ENCODE data around the gene RNU1-3.
"Not testable (repeated sequence)": the region's sequence is repeated elsewhere in the genome, so short reads cannot be mapped to it uniquely, and the experiment has no call there.

RNU1-3 gene

DNA sequence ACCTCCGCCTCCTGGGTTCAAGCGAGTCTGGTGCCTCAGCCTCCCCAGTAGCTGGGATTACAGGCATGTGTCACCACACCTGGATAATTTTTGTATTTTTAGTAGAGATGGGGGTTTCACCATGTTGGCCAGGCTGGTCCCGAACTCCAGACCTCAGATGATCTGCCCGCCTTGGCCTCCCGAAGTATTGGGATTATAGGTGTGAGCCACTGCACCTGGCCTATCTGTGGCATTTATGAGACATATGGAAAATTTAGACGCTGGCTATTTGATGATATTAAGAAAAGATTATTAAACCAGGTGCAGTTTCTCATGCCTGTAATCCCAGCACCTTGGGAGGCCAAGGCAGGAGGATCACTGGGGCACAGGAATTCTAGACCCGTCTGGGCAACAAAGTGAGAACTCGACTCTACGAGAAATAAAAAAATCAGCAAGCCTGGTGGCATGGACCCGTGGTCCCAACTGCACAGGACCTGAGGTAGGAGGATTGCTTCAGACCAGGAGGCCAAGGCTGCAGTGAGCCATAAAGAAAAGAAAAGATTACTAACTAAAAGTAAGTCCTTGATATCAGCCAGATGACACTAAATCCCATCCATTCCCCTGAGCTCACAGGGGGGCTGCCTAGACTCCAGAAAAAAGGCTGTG lies 30.1 kb downstream of the RNU1-3 start:
- not testable (repeated sequence) for FAIRE-seq

DNA sequence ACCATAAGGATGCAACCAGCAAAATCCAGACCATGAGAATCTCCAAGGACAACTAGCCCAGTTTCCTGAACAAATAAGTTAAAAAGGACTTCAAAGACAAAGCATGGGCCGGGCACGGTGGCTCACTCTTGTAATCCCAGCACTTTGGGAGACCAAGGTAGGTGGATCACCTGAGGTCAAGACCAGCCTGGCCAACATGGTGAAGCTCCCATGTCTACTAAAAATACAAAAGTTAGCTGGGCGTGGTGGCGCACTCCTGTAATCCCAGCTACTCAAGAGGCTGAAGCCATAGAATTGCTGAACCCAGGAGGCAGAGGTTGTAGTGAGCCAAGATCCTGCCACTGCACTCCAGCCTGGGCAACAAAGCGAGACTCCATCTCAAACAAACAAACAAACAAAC lies 30.8 kb downstream of the RNU1-3 start:
- FAIRE-seq = not testable (repeated sequence)

DNA sequence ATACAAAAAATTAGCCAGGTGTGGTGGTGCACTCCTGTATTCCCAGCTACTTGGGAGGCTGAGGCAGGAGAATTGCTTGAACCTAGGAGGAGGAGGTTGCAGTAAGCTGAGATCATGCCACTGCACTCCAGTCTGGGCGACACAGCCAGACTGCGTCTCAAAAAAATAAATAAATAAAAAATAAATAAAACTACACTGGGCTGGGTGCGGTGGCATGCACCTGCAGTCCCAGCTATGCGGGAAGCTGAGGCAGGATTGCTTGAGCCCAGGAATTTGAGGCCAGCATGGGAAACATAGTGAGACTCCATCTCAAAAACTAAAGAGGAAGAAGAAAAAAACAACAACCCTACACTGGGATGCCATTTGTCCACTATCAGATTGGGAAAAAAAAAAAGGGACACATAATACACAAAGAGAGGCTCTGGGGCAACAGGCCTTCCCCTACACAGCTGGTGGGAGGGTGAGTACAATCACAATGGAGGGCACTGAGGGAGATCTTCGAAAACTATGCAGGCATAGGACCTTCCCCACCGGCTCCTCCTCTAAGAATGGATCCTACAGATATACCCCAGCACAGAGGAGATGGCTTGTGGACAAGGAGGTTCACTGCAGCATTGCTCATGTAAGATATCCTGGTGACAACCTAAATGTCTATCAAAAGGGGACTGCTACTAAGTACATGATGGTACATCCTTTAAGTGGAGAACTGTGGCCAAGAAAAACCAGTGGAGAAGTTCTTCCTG lies 33.0 kb downstream of the RNU1-3 start:
- FAIRE-seq = not testable (repeated sequence)

DNA sequence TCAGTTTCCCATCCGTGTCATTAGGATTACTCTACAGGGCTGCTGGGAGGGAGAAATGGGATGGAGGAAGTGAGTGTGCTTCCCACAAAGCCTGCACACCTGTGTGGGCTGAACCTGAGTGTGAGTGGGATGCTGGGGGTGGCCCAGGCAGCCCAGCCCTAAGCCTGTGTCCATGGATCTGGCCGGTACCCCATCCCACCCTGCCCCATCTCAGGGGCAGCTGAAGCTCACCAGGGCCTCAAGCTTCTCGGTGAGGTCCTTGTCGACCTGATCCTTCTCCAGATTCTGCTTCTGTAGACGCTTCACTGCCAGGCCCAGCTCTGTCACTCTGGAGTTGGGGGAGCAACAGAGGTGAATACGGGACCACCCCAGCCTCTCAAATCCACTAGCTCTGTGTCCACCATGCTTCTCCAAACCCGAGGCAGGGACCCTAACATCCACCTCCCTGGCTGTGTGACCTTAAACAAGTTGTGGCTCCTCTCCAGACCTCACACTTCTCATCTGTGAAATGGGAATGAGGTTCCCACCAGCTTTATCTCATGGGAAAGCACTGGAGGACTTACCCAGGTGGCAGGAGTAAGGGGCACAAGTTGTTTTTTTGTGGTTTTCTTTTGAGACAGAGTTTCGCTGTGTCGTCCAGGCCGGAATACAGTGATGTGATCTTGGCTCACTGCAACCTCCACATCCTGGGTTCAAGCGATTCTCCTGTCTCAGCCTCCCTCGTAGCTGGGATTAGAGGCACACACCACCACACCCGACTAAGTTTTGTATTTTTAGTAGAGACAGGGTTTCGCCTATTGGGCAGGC lies 34.5 kb downstream of the RNU1-3 start:
- FAIRE-seq = not testable (repeated sequence)

DNA sequence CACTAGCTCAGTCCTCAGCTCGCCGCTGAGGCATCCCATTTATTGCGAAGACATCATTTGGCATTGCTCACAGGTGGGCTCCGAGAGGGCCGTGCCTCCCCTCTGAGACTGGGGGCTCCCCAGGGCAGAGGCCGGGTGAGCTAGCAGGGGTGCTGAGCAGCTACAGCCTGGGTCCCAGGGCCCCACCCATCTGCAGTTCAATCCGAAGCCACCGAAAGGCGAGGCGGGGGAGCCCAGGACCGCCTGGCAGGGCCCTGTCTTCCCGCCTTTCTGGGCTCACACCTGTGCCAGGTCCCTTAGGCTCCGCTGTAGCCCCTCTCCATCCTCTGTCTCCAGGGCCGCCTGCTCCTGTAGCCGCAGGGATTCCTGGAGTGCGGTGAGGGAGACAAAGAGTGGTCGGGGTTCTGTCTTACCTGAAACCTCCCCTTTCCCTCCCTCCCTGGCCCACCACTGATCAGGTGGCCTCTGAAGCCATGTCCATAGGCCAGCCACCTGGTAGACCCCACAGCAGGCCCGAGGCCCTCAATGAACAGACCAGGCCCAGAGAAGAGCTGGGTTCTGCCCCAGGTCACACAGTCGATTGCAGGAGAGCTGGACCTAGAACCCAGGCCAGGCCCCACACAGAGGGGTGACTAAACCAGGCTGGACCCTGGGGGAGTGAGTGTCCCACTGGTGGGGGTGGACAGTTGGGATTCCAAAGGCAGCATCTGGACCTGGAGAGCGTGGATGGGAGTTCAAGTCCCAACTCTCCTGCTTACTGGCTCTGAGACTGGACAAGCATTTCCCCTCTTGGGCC lies 35.3 kb downstream of the RNU1-3 start:
- FAIRE-seq = no peak

DNA sequence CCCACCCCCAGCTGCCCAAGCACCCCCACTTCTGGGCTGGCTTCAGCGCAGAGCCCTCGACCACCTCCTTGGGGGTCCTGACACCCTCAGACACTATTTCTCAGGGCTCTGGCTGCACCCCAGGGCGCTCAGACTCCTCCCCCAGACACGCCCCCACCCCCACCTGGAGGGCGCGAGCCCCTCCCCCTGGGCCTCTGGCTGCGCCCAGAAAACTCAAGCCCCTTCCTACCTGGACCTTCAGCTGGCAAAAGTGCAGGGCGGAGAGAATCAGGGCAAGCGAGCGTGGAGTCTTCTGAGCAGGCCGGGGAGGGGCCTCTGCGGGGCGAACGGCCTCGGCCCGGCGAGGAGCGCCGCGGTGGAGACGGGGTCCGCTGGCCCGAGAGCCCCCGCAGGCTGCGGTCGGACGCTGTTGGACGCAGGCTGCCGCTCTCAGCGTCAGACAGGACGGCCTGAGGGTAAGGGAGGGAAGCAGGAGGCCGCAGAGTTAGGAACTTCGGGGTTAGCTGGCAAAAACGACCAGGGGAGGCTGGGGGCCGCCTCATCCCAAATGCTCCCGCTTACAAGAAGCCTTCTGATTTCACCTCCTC lies 36.0 kb downstream of the RNU1-3 start:
- no peak for FAIRE-seq

DNA sequence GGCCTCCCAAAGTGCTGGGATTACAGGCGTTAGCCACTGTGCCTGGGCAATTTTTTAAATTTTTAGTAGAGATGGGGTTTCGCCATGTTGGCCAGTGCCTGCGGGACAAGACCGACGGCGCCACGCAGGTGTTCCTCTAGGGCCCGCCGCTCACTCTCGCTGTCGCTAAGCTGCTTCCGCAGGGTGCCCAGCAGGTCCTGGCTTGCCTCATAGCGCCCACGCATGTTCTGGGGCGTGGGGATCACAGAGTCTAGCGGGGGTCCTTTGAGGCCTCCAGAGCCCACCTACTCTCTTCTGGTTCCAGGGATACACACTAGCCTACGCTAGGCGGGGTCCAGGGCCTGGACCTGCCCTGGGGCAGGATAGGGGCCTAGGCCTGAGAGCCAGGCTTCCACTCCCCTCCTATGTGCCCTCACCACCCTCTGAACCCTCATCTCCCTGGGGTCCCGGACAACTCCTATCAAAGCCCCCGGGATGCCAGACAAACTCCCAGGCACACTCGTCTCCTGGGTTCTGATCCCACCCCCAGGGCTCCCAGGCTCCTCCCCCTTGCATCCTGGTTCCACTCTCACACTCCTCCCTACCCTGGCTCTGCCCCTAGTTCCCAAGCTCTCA lies 36.7 kb downstream of the RNU1-3 start:
- FAIRE-seq = not testable (repeated sequence)

DNA sequence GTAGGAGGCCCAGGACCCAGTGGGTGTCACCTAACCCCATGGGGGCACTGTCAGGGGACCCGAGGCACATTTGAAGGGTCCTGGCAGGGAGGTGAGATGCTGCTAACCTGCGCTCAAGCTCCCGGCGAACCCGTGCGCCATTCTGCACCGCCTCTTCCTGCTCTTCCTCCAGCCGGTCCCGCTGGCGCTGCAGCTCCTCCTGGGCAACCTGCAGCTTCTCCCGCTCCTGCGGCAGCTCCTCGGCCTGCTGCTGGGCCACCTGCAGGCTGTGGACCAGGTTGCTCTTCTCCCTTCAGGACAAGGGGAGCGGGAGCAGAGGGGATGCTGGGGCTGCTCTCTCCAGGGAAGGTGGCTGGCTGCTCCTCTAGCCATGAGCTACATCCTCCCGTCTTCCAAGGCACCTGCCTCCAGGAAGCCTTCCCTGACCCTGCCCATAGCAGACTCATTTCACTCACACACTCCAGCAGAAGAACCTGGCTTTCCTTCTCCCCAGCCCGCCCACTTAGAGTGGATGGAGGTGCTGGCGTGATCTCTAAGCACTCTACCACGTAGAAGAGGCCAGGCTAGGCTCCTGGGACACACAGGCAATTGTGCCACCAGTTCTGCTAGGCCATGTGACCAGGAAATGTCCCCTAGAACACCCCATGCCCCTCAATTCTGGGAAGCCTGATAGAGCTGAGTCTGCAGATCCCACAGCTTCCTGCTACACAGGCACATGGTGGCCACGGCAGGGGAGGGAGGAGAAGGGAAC lies 38.2 kb downstream of the RNU1-3 start:
- FAIRE-seq = no peak

DNA sequence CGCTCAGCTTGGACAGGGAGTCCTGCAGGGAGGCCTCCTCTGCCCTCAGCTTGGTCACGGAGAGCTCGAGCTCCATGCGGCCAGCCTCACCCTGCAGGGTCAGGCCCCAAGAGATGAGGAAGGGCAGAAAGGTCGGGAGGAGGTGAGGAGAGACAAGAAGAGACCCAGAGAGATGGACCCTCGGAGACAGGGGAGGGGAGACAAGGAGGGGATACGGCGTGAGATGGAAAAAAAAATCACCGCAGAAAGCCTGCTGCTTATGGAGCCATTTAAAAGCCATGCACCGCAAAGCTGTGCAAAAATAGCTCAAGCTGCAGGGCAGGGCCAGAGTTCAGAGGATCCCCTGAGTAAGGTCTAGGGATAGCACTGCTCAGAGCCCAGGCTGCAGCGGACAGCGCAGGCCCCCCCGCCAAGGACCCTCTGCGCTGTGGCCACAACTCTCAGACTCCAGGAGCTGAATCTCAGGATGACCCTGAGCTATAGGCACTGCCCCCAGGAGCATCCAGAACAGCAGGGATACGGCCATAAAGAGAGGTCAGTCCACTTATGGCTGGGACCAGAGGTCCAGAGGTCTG lies 40.3 kb downstream of the RNU1-3 start:
- FAIRE-seq = not testable (repeated sequence)

DNA sequence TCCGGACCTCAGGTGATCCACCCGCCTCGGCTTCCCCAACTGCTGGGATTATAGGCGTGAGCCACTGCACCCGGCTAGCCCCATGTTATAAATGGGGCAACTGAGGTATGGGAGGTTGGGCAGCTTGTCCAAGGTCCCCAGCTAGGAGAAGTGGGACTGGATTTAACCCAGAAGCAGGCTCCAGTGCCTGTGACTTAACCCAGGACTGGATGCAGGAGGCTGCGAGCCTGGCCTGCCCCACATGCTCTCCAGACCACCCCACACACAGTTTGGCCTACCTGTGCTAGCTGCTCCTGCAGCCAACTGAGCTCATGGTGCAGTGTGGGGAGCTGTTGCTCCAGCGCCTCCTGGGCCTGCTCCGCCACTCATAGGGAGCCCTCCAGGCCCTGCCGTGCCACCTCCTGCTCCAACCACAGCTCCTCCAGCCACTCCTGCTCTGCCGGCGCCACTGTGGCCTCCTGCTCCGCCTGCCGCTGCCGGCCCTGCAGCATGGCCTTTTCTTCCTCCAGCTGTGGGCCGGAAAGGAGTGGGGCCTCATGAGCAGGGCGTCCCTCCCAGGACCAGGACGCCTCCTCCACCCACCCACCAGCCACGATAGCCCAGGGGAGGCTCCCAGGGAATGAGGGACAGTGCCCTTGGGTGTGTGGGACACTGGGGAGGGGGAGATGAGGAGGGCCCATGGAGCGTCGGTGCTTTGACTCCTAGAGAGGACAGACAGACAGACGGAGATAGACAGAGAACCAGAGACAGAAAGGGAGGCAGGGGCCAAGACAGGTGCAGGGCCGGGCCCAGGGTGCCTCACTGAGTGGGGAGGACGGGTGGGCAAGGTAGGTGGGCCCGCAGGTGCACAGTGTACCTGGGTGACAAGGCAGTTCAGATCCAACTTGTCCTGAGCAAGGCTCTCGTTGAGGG lies 41.0 kb downstream of the RNU1-3 start:
- FAIRE-seq = no peak

DNA sequence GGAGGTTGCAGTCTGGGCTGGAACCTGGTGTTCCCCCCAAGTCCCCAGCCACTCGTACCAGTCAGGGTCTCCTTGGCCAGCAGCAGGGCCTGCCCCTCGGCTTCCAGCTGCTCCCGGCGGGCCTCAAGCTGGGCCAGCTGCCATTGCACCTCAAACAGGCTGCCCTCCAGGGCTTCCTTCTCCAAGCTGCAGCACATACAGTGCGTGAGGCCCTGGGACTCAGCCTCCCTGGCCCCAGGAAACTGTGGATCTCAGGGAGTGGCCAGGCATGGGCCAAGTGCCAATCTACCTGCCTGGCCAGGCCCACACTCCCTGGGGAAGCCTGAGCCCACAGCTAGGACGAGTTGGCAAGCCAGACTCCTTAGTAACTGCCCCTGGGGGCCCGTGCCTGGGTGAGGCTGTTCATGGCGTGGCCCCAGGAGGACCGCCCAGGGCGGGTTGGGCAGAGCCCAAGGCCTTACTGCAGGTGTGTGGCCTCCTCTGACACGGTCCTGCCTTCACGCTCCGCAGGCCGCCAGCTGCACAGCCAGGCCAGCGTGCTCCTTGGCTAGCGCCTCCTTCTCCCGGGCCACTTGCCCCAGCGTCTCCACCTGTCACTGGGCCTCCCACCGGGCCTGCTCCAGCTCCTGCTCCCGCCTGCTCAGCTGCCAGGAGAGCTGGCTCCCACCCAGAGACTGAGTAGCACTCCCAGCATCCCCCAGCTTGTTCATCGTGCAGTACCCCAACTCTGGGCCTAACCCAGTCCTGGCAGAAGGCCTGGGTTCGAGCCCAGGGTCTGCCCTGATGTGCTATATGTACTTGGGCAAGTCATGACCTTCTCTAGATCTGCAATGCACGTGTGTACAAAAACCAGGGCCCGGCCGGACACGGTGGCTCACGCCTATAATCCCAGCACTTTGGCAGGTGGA lies 42.7 kb downstream of the RNU1-3 start:
- not testable (repeated sequence) for FAIRE-seq

DNA sequence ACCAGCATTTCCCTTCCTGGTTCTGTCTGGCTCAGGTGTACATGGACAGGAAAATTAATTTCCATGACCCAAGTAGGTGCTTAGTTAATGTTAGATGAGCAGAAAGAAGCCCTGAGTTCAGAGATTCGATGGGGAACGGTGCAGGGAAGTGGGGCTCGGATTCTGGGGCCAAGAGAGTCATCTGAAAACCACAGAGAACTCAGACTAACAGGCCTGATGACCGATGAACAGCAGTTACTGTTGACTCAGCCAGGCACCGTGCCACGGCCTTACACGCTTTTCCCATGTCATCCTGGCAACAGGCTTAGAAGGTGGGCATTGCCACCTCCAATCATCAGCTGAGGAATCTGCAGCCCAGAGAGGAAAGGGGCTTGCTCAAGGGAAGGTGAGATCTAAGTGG lies 43.4 kb downstream of the RNU1-3 start:
- not testable (repeated sequence) for FAIRE-seq

DNA sequence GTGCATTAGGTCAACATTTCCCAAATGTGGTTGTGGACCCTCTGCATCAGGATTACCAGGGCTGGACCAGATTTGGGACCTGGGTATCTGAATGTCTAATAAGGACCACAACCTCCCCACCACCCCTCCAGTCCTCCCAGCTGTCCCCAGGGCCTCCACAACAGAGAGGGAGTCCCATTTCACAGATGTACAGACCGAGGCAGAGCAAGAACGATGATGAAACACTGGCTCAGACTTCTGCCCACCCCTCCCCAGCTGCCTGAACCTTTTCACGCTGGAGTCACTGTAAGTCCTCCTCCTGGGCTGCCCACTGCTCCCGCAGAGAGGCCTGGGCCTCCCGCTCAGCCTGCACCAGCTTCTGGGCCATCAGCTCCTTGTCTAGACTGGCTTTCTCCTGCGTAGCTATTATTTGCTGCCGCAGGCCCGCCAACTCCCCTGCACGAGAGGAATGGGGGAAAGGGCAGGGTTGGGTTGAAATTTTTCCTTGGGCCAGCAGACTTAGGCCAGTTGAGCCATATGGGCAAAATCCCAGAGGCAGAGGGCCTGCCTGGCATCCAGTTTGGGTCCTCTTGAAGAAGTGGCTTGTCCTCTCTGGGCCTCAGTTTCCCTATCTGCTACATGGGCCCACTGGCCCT lies 45.0 kb downstream of the RNU1-3 start:
- FAIRE-seq = not testable (repeated sequence)

DNA sequence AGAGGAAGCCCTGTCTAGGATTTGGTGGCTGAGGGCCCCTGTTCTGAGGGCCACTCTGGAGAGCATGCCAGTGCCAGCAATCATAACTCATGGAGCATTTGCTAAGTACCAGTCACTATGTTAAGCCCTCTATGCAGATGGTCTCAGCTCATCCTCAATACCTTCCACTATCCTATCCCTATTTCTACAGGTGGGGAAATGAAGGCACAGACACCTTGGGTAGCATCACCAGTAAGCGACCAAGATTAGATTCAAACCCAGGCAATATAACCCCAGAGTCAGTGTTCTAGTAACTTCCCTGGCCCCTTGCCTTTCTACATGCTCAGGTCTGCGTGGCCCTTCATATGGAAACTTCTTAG lies 45.5 kb downstream of the RNU1-3 start:
- no peak for FAIRE-seq

DNA sequence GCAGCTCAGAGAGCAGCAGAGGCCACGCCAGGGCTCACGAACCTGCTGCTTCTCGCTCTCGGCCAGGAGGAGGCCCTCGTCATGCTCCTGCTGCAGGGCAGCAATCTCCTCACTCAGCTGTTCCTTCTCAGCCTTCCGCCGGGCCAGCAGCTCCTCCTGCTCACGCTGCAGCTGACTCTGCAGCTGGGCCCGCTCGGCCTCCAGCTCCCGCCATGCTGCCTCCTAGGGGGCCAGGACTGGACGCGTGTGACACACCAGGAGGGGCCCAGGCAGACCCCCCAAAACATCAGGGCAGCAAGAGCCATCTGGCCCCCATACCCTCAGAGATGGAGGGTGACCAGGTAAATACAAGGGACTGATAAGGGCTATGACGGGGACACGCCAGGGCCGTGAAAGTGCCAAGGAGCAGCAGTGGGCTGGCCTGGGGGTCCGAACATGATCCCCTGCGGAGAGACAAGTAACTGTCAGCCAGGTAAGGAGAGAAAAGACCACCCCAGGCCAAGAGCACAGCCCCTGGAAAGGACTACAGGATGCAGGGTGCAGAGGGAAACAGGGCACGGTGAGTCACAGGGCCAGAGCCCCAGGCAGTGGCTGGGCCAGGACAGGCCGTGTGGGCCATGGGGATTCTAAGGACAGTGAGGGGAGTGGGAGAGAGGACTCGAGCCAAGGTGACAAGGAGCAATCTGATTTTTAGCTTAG lies 46.8 kb downstream of the RNU1-3 start:
- not testable (repeated sequence) for FAIRE-seq

DNA sequence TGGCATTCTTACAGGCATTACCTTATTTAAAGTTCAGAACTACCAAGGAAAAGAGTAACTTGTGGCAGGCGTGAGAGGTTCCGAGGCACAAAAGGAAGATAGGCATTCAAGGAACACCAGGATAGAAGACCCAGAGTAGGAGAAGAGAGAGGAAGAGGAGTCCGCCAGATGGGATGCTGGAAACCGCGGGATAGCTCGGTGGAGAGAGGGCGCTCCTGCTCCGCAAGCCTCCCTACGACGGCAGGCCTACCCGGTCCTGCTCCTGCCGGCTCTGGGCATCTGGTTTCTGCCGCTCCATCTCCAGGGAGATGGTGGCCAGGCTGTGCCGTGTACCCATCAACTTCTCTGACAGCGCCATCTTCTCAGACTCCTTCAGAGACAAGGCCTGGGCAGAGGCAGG lies 48.0 kb downstream of the RNU1-3 start:
- no peak for FAIRE-seq

DNA sequence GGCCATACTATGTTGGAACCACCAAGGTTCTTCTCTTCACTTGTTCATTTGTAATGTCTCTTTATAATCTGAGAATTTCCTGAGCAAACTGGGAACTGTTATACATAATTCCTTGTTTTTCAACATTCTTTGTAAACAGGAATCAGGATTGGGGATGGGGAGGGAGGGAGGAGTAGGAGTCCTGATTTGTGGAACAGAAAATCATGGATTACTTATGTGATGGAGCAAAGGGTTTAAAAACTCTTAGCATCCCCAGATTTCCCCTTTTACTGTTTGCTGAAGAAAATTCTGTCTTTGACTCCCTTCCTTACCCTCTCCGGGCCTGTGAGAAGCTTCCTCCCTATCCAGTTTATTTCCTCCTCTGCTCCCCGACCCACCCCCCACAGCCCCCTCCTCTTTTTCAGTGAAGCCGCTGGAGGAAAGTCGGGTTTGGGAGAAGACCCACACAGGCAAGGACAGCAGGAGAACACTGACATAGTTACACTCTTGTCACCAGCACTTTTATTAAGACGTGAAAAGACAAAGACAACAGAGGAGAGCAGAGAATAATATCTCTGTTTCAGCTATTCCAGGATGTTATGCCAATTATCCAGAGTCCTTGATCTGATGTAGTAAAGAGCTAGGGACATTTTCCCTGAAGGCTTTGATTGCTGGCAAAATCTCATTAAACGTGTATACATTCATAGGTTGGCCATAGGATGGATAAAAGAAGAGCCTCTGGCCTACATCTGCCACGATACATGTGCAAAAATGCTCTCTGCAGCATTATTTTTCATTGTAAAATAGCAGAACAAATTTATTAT lies 48.8 kb downstream of the RNU1-3 start:
- no peak for FAIRE-seq

Measured in G401.6 (cell line).